Activated CD8-positive, alpha-beta memory T cell treated with anti-CD3 and anti-CD28 coated beads for 24 hours (primary cell): ENCODE measurements around the gene SMAD7.

ENCODE experiments used
- DNase-seq: peaks from one replicate; pipeline ENCODE4 v3.0.0-alpha.2; 2020

SMAD7 gene

GRCh38 chr18:48913201-48913600, 37.6 kb downstream of the SMAD7 start:
- peak; percentile 66 for DNase-seq

DNA sequence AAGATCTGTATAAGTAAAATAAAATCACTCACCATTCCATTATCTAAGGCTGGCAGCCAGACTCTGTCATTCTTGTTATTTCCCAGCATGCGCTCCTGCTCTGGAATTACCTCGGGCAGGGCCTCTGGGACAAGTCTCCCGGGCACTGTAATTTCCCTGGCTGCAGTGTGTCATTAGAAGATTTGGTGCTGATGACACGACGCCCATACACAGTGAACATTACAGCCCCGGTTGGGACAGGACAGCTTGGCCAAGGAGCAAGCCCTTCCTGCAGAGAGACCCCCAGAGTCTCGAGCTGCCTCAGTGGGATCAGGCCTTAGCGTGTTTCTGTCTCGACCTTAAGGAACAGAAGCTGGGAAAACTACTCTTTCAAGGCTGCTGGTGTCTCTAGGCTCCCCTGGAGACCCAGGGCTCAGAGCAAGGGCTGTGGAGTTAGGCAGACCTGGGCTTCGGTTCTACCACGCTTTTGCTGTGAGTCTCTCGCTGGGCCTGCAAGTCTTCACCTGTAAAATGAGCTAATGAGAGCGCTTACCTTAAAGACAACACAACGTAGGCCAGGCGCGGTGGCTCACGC, 39.7 kb downstream of the SMAD7 start:
- no peak for DNase-seq

DNA sequence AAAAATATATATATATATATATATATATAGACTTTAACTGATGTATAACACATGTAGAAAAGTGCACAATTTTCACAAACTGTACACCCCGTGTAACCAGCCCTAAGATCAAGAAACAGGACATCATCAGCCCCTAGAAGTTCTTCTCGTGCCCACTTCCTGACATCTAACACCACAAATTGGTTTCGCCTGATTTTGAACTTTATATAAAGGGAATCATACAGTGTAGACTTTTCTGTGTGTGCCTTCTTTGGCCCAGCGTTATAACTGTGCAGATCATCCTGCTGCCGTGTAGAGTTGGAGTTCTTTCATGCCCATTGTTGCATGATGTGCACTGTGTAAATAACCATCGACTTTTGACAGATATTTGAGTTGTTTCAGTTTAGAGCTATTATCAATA, 41.0 kb downstream of the SMAD7 start:
- no peak for DNase-seq

DNA sequence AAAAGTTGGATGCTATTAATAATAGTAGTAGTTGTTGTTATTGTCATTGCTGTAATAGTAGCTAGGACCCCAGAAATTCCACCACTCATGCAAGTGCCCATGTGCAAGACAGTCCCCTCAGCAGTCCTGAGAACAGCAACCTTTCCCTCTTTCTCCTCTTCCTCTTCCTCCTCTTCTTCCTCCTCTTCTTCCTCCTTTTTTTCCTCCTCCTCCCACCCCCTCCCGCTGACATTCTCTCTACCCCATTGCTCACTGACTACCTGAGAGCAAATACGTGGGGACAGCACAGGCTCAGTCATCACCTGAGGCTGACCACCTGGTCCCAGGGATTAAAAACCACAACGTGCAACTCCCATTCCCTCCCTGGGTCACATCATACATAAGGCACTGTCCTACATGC, 41.8 kb downstream of the SMAD7 start:
- no peak for DNase-seq

DNA sequence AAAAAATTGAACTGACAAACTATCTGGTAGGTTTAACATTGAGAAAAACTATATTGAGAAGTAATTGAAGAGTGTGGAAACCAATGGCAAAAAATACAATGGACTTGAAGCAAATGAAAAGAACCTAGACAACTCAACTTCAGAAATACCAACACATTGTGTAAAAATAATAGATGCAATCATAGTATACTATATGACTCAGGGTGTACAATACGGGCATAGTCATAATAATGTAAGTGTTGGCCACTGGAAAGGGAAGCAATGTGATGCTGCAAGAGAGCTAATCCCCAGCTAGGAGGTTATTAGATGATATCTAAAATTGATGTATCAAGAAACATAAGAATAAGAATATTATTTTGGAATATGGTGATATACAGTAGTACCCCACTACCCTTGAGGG, 45.3 kb downstream of the SMAD7 start:
- DNase-seq = no peak

DNA sequence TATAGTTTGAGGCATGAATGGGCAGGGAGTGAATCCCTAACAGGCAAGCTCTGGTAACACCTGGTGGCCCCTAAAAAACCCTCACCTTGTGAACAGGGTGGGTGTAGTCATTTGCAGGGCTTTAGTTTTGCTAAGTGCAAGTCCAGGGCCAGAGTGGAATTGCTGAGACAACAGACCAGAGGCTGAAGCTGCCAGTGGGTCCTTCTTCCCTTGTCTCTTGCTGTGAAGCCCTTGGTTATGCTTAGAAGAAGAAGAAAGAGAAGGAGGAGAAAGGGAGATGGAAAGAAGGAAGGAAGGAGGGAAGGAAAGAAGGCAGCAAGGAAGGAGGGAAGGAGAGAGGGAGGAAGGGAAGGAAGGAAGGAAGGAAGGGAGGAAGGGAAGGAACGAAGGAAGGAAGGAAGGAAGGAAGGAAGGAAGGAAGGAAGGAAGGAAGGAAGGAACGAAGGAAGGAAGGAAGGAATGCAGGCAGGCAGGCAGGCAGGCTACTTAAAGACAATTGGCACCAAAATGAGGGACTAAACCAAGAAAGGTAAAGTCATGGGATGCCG, 45.8 kb downstream of the SMAD7 start:
- DNase-seq = no peak

DNA sequence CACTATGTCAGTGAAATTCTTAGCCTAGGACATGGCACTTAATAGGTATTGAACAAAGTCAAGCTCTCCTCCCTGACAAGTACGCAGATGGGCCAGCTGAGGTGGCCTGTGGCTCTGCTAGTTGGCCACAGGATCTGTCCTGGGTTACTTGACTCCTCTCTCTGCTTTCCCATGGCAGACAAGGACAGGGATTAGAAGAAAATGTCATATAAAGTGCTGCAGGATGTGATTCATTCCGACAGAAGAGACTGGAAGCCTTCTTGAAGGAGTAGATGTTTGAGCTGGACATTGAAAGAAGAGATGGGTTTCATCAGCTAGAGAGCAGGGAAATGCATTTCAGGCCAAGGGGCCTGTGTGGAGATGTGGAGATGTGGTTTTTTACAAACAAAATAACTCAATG, 46.7 kb downstream of the SMAD7 start:
- no peak for DNase-seq

DNA sequence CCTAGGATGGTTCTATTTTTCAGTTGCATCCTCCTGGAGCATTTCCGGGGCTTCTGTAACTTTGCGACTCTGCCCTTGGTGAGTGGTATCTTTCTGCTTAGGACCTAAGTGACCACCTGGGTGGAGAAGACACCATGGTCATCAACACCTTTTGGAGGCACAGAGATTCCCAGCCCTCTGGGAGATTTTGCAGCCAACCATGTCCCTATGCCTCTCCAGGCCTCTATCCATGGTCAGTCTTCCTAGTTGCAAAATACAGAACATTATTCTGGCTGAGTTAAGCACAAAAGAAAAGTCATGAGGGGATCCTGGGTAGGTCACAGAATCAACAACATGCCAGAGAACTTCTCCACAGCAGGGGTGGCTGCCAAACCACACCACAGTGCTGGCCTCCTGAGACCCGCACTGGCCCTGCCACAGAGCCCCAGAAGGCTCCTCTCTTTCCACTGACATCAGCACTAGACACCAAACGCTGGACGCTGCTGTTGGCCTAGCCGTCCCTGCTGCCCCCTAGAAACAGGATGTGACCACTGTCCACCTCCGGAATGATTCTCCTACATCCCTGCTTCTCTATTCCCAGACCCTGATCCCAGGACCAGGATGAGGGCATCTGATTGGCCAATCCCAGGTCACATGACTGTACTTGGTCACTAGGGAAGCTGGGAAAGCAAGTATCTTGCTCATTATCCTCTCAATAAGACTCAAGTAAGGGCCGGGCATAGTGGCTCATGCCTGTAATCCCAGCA, 47.7 kb downstream of the SMAD7 start:
- DNase-seq = no peak

GRCh38 chr18:48902023-48902855, 48.5 kb downstream of the SMAD7 start:
- no peak for DNase-seq

- no peak for DNase-seq
Observed at GRCh38 chr18:48901145-48902022, 49.4 kb downstream of the SMAD7 start.

DNA sequence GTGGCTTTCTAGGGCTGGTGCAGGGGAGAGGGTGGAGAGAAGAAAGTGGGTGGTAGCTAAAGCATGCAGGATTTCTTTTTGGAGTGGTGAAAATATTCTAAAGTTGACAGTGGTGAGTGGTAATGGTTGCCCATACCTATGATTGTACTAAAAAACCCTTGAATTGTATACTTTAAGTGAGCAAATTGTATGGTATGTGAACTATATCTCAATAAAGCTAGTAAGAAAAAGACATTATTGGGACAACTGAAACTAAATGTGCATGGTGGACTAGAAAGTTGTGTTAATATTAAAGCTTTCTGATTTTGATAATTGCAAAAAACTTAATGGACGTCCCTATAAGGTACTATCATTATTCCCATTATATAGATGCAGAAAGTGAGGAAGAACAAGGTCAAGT, 50.3 kb downstream of the SMAD7 start:
- DNase-seq = no peak

GRCh38 chr18:48899558-48900174, 51.1 kb downstream of the SMAD7 start:
- DNase-seq = no peak

GRCh38 chr18:48898521-48898920, 52.2 kb downstream of the SMAD7 start:
- no peak for DNase-seq

GRCh38 chr18:48897531-48897930, 53.2 kb downstream of the SMAD7 start:
- DNase-seq = no peak

GRCh38 chr18:48896875-48897511, 53.8 kb downstream of the SMAD7 start:
- no peak for DNase-seq

DNA sequence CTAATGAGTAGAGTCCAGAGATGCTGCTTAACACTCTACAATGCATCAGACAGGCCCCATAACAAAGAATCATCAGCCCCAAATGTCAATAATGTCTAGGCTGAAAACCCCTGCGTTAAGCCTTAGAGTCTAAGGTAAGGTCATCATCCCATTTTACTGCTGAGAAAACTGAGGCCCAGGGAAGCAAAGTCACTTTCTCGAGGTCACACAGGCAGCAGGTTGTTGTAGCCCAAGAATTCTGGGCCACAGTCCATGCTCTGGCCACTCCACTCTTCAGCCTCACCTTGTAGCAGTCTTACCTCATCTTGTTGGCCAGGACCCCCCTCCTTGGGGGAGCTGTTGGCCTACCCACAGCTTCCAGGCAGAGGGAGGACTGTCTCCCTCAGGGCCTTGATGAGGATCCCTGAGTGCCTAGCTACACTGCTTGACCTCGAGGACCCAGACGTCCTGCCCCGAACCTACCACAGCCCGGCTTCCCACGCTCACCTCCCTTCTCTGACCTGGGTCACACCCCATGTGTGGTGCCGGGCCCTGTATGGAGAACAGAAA, 54.4 kb downstream of the SMAD7 start:
- DNase-seq = no peak

DNA sequence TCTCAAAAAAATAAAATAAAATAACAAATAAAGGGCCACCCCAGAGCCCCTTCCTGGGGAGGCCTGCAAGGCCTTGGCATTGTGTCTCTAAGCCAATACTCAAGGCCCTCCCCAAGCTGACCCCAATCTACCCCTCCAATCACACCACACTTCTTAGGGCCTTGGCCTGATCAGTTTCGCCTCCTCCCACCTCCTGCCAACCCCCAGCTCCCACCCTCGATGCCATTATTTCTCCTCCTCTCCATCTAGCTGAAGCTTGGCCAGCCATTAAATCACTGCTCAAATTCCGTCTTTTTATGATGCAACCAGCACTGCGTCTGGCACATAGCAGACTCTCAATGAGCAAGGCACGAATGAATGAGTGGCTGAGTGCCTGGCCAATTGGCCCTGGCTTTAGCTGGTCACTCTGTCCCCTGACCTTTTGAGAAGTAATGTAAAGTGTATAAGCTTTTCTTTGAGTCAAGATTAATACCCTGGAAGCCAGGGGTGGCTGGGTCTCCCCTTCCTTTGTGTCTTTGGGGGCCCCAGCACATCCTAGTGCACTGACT, 55.9 kb downstream of the SMAD7 start:
- DNase-seq = no peak

- no peak for DNase-seq
Observed at GRCh38 chr18:48893608-48894600, 56.9 kb downstream of the SMAD7 start.

DNA sequence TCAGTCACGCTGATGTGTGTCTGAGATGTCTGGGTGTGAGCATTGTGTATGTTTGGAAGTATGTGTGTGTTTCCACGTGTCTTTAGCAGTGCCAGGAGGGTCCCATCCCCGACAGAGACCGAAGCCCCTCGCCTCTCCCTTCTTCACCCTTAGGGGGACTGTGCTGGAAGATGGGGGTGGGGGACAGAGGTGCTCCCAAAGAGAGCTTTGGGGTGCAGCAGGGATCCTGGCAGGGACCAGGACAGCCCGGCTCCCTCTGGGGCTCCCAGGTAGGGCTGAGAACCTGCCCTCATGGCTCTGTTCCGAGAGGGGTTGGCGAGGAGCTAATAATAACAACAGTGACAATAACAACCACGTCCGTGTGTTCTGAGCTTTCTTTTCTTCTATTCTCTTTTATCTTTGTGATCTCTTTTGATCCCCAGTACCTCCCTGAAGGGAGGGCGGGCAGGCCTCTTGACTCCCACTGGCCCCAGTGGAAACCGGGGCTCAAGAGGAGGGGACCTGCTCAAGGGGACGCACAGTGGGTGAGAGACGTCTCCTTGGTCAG, 57.6 kb downstream of the SMAD7 start:
- no peak for DNase-seq
